ENCODE measurements around the gene LMAN1.

The LMAN1 gene

GRCh38 chr18:59279193-59279592, 79.9 kb downstream of the LMAN1 start:
- Histone ChIP-seq H3K36me3 (ENCODE audit: insufficient read depth, low read length) (no peaks in the 10 kb centered on the region), H3K27me3 (ENCODE audit: insufficient read depth, low read length) (peaks cover 77% of the 10 kb centered on the region), H2AFZ (ENCODE audit: low read depth, low read length) (no peak overlapping the region), H3K9me3 (ENCODE audit: low read length) (no peaks in the 10 kb centered on the region), H3K4me3 (ENCODE audit: low read length) (no peak overlapping the region), H3K4me1 (ENCODE audit: insufficient read depth, low read length) (peaks cover 7% of the 10 kb centered on the region)

GRCh38 chr18:59278793-59279192, 80.3 kb downstream of the LMAN1 start:
- Histone ChIP-seq H3K36me3 (ENCODE audit: insufficient read depth, low read length) (no peaks in the 10 kb centered on the region), H3K4me3 (ENCODE audit: low read length) (no peak overlapping the region), H2AFZ (ENCODE audit: low read depth, low read length) (no peak overlapping the region), H3K9me3 (ENCODE audit: low read length) (no peaks in the 10 kb centered on the region), H3K27me3 (ENCODE audit: insufficient read depth, low read length) (peaks cover 80% of the 10 kb centered on the region), H3K4me1 (ENCODE audit: insufficient read depth, low read length) (peaks cover 7% of the 10 kb centered on the region)

All from neuron (in vitro differentiated cells).